ENCODE measurements around the gene PCED1B.

DNA sequence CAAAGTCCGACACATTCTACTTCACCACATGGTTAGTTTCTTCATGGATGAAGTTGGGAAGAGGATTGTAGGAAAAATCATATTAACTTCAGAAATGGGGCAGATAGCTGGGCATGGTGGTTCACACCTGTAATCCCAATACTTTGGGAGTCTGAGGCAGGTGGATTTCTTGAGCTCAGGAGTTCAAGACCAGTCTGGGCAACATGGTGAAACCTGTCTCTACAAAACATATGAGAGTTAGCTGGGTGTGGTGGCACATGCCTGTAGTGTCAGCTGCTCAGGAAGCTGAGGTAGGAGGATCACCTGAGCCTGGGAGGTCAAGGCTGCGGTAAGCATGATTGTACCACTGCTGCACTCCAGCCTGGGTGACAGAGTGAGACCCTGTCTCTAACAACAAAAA, 49.5 kb upstream of the PCED1B start:
- TF ChIP-seq CREB1 (CRISPR knock-in tag; IDR thresholded peaks at IDR 0.05; ENCODE audit: low read depth) (no peak), EZH2 (IDR thresholded peaks at IDR 0.05; ENCODE audit: low read depth, unreplicated experiment) (no peak), ZNF114 (CRISPR knock-in tag; IDR thresholded peaks at IDR 0.05) (no peak), EZH2phosphoT487 (IDR thresholded peaks at IDR 0.05; ENCODE audit: unreplicated experiment) (no peak), POLR2AphosphoS5 (IDR thresholded peaks at IDR 0.05; ENCODE audit: low read depth) (no peak), ZNF331 (CRISPR knock-in tag; IDR thresholded peaks at IDR 0.05; ENCODE audit: low read depth) (no peak), NANOG (IDR thresholded peaks at IDR 0.05; ENCODE audit: borderline replicate concordance) (no peak), JUNB (IDR thresholded peaks at IDR 0.05; ENCODE audit: unreplicated experiment) (no peak), STAT1 (IDR thresholded peaks at IDR 0.05; ENCODE audit: unreplicated experiment) (no peak)
- TF ChIP-seq, protein P1, sequence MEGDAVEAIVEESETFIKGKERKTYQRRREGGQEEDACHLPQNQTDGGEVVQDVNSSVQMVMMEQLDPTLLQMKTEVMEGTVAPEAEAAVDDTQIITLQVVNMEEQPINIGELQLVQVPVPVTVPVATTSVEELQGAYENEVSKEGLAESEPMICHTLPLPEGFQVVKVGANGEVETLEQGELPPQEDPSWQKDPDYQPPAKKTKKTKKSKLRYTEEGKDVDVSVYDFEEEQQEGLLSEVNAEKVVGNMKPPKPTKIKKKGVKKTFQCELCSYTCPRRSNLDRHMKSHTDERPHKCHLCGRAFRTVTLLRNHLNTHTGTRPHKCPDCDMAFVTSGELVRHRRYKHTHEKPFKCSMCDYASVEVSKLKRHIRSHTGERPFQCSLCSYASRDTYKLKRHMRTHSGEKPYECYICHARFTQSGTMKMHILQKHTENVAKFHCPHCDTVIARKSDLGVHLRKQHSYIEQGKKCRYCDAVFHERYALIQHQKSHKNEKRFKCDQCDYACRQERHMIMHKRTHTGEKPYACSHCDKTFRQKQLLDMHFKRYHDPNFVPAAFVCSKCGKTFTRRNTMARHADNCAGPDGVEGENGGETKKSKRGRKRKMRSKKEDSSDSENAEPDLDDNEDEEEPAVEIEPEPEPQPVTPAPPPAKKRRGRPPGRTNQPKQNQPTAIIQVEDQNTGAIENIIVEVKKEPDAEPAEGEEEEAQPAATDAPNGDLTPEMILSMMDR (conservative IDR thresholded peaks at IDR 0.05; ENCODE audit: low read depth in 2 of 2), result no peak
- TF ChIP-seq, protein P2, sequence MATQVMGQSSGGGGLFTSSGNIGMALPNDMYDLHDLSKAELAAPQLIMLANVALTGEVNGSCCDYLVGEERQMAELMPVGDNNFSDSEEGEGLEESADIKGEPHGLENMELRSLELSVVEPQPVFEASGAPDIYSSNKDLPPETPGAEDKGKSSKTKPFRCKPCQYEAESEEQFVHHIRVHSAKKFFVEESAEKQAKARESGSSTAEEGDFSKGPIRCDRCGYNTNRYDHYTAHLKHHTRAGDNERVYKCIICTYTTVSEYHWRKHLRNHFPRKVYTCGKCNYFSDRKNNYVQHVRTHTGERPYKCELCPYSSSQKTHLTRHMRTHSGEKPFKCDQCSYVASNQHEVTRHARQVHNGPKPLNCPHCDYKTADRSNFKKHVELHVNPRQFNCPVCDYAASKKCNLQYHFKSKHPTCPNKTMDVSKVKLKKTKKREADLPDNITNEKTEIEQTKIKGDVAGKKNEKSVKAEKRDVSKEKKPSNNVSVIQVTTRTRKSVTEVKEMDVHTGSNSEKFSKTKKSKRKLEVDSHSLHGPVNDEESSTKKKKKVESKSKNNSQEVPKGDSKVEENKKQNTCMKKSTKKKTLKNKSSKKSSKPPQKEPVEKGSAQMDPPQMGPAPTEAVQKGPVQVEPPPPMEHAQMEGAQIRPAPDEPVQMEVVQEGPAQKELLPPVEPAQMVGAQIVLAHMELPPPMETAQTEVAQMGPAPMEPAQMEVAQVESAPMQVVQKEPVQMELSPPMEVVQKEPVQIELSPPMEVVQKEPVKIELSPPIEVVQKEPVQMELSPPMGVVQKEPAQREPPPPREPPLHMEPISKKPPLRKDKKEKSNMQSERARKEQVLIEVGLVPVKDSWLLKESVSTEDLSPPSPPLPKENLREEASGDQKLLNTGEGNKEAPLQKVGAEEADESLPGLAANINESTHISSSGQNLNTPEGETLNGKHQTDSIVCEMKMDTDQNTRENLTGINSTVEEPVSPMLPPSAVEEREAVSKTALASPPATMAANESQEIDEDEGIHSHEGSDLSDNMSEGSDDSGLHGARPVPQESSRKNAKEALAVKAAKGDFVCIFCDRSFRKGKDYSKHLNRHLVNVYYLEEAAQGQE (IDR thresholded peaks at IDR 0.05; ENCODE audit: unreplicated experiment), result no peak
- TF ChIP-seq, protein P3, sequence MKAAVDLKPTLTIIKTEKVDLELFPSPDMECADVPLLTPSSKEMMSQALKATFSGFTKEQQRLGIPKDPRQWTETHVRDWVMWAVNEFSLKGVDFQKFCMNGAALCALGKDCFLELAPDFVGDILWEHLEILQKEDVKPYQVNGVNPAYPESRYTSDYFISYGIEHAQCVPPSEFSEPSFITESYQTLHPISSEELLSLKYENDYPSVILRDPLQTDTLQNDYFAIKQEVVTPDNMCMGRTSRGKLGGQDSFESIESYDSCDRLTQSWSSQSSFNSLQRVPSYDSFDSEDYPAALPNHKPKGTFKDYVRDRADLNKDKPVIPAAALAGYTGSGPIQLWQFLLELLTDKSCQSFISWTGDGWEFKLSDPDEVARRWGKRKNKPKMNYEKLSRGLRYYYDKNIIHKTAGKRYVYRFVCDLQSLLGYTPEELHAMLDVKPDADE (IDR thresholded peaks at IDR 0.05), result no peak
- TF ChIP-seq, protein P4, sequence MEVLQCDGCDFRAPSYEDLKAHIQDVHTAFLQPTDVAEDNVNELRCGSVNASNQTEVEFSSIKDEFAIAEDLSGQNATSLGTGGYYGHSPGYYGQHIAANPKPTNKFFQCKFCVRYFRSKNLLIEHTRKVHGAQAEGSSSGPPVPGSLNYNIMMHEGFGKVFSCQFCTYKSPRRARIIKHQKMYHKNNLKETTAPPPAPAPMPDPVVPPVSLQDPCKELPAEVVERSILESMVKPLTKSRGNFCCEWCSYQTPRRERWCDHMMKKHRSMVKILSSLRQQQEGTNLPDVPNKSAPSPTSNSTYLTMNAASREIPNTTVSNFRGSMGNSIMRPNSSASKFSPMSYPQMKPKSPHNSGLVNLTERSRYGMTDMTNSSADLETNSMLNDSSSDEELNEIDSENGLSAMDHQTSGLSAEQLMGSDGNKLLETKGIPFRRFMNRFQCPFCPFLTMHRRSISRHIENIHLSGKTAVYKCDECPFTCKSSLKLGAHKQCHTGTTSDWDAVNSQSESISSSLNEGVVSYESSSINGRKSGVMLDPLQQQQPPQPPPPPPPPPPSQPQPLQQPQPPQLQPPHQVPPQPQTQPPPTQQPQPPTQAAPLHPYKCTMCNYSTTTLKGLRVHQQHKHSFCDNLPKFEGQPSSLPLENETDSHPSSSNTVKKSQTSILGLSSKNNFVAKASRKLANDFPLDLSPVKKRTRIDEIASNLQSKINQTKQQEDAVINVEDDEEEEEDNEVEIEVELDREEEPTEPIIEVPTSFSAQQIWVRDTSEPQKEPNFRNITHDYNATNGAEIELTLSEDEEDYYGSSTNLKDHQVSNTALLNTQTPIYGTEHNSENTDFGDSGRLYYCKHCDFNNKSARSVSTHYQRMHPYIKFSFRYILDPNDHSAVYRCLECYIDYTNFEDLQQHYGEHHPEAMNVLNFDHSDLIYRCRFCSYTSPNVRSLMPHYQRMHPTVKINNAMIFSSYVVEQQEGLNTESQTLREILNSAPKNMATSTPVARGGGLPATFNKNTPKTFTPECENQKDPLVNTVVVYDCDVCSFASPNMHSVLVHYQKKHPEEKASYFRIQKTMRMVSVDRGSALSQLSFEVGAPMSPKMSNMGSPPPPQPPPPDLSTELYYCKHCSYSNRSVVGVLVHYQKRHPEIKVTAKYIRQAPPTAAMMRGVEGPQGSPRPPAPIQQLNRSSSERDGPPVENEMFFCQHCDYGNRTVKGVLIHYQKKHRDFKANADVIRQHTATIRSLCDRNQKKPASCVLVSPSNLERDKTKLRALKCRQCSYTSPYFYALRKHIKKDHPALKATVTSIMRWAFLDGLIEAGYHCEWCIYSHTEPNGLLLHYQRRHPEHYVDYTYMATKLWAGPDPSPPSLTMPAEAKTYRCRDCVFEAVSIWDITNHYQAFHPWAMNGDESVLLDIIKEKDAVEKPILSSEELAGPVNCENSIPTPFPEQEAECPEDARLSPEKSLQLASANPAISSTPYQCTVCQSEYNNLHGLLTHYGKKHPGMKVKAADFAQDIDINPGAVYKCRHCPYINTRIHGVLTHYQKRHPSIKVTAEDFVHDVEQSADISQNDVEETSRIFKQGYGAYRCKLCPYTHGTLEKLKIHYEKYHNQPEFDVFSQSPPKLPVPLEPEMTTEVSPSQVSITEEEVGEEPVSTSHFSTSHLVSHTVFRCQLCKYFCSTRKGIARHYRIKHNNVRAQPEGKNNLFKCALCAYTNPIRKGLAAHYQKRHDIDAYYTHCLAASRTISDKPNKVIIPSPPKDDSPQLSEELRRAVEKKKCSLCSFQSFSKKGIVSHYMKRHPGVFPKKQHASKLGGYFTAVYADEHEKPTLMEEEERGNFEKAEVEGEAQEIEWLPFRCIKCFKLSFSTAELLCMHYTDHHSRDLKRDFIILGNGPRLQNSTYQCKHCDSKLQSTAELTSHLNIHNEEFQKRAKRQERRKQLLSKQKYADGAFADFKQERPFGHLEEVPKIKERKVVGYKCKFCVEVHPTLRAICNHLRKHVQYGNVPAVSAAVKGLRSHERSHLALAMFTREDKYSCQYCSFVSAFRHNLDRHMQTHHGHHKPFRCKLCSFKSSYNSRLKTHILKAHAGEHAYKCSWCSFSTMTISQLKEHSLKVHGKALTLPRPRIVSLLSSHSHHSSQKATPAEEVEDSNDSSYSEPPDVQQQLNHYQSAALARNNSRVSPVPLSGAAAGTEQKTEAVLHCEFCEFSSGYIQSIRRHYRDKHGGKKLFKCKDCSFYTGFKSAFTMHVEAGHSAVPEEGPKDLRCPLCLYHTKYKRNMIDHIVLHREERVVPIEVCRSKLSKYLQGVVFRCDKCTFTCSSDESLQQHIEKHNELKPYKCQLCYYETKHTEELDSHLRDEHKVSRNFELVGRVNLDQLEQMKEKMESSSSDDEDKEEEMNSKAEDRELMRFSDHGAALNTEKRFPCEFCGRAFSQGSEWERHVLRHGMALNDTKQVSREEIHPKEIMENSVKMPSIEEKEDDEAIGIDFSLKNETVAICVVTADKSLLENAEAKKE (CRISPR knock-in tag; IDR thresholded peaks at IDR 0.05), result no peak

All from GM23338 (cell line).